GM19238 (cell line): ENCODE results near the gene ZNF236.
A peak's percentile ranks its signal among the peaks of the same experiment; 100 is the strongest.

Source experiments
- DNase-seq: peaks from one replicate; pipeline ENCODE4 v3.0.0; 2011; ENCODE audit warnings: low spot score; ENCODE audit not compliant: insufficient read length

The ZNF236 gene

DNA sequence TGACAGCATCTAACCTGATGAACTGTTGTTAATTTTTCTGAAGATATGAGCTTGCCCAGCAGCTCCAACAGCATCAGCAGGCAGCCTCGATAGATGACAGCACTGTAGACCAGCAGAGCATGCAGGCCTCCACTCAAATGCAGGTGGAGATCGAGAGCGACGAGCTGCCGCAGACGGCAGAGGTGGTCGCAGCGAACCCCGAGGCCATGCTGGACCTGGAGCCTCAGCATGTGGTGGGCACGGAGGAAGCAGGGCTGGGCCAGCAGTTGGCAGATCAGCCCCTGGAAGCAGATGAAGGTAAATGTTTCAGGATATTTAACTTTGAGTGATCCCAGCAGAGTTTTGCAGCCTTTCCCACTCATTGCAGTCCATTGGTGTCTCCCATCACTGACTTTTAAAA lies 85.9 kb downstream of the ZNF236 start:
- no peak for DNase-seq

- DNase-seq, result no peak
Observed at GRCh38 chr18:76909439-76909838, 87.1 kb downstream of the ZNF236 start.

DNA sequence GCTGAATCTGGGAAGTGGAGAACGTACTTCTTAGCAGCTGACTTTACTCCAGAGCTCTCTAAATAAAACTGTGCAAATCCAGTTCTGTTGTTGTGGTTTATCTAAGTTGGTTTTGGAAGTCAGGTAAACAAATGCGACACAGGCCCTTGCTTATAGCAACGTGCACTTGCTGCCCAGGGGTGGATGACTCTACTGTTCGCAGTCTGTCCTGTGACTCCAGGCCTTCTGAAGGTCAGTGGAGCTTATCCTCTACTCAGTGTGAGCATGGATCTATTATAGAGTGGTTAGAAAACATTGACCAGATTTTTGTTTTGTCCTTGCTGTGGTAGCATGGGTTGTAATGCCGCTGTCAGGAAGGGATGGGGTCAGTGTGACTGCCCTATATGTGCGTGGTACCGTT lies 89.1 kb downstream of the ZNF236 start:
- no peak for DNase-seq

DNA sequence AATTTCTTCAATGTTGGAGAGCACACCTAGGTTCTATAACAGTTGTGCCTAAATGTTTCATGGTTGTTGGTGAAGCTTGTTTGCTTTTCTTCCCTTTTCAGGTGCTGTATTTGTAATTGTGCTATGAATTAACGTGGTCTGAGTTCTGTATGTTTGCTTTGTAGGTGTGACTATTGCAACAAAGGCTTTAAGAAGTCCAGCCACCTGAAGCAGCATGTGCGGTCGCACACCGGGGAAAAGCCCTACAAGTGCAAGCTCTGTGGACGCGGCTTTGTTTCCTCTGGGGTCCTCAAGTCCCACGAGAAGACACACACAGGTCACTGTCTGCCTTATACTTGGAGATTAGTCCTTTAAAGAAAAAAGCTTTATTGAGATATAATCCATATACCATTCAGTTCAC lies 91.2 kb downstream of the ZNF236 start:
- DNase-seq, result no peak

DNA sequence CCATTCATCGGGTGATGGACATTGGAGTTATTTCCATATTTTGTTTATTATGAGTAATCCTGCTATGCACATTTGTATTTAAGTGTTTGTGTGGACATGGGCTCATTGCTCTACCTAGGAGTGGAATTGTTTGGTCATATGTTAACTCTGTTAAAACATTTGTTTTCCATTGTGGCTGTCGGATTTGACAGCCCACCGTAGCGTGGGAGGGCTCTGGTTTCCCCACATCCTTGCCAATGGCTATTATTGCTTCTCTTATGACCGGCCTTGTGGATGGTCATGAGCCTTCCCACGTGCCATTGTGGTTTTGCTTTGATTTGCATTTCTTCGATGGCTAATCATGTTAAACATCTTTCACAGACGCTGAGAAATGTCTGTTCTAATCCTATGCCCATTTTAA lies 92.0 kb downstream of the ZNF236 start:
- no peak for DNase-seq

DNA sequence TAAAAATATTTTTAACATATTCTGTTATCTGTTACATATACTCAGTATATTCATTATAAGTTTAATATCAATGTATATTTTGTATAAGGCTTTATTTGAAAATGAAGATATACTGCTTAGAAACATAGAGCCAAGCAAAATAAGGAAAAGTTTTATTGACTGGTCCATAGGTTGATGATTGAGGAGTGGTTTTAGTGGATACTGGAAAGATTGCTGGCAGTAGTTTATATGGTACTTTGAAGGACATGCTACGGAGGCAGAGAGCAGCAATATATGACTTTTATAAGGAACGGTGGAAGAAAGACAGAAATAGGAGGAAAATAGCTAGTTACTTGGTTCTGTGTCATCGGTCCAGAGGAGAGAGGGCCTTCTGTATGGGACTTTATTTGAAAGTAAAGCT lies 92.4 kb downstream of the ZNF236 start:
- DNase-seq, result no peak

DNA sequence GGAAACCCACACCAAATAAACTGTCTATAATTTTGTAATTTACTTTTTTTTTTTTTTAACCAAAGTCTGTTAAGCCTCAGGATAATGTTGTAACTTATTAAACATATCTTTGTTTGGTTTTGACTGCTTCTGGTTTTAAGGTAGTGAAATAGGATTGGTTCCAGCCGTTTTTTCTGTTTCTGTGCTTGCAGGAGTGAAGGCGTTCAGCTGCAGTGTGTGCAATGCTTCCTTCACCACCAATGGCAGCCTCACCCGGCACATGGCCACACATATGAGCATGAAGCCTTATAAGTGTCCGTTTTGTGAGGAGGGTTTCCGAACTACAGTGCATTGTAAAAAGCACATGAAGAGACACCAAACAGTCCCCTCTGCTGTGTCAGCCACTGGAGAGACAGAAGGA lies 93.1 kb downstream of the ZNF236 start:
- DNase-seq, result no peak

DNA sequence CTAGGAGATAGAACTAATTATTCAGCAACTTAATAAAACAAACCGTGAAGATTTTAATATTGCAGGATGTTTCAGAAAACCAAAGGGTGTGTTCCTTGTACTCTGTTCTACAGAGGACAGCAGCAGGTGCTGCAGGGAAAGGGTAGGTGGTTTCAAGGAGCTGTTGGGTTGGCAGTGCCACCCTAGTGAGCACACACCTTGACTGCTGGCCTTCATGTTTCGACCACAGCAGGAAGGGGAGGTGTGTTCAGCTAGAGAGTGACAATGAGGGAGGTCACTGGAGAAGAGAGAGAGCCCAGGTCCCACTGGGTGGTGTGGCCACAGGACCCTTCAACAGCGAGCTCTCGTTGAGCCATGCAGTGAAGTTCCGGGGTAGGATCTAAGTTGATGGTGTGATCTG lies 98.6 kb downstream of the ZNF236 start:
- no peak for DNase-seq

- DNase-seq, result peak; percentile 66
Observed at GRCh38 chr18:76922107-76922506, 99.8 kb downstream of the ZNF236 start.

DNA sequence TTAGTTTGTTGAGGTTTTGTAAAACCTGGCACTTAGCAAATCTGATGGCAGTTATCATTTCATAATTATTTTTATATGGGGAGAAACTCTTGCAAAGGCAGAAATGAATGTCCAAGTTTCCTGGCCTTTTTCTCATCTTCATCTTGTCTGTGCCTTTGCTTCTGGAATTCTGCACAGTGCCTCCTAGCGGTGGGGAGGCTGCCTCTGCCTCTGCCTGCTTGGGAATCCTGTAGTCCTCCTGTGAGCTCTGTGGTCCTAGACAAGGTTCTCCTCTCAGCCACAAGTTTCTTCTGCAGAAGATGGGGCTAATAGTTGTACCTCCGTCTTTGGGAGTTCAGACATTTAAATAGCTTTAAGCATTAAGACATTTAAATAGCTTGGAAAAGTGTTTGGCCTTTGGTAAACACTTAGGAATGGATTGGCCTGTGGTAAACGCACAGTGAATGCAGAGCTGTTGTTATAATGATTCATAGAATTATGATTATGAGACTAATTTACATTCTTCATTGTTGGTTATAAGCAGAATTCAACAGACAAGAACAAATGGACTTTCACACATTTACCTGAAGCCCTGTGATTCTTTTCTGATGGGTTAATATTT lies 101.2 kb downstream of the ZNF236 start:
- DNase-seq, result no peak

DNA sequence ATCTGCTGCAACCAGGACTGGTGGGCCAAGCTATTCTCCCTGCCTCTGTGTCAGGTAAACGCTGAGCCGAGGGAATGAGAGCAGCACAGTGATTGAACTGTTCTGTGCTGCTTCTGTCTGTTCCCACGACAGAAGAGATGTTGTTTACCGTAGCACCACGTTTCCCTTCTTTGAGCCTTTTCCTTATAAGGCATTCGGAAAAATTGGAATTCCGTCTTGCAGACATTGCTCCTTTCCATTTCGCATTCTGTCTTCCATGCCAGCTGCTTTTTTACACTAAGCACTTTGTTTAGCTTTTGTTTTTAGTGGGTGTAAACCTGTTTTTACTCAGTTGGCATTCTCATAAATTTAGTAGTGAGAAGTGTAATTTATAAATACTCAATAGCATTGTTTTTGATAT lies 103.1 kb downstream of the ZNF236 start:
- no peak for DNase-seq

DNA sequence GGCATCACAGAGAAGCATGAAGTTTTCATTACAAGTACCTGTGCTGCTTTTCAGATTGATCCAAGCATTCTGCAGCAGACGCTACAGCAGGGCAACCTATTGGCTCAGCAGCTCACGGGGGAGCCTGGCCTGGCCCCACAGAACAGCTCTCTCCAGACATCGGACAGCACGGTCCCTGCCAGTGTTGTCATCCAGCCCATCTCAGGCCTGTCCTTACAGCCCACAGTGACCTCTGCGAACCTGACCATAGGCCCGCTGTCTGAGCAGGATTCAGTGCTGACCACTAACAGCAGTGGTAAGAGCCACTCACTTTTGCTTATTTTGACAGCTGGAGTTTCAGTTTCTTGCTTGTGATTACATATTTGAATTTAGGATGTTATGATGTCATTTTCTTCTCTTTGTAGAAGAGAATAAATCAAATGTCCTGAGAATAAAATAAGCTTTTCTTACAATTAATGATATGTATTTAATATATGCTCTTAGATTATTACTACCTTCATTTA lies 104.9 kb downstream of the ZNF236 start:
- no peak for DNase-seq

GRCh38 chr18:76928179-76928868 lies 106.0 kb downstream of the ZNF236 start:
- DNase-seq, result no peak

- DNase-seq, result no peak
Observed at GRCh38 chr18:76931171-76931570, 108.8 kb downstream of the ZNF236 start.

GRCh38 chr18:76932026-76932819 lies 109.9 kb downstream of the ZNF236 start:
- DNase-seq, result no peak

DNA sequence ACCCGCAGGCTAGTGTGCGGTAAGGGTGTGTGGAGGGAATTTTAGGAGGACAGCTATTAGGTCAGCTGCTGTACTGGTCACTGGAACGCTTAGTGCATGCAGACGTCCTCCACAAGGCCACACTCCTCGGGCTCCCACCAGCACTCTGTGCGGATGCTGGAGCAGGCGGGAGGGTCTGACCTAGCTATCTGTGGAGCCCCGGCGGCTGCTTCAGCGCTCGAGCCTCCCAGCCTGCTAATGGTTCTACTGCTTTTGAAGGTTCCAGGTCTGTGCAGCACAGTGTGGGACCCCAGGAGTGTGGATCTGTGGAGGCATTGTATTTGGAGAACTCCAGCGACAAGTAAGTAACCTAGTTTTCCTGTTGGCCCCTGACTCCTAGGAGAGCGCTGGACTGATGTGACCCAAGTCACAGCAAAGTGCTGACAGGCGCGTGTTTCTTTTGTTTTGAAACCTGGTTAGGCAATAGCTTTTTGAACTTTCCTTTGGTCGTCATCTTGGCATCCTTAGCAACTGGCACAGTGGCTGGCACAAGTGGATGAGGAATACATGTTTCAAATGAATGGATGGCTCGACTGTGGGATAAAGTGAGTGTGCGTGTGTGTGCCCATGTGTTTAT lies 113.5 kb downstream of the ZNF236 start:
- DNase-seq, result no peak

DNA sequence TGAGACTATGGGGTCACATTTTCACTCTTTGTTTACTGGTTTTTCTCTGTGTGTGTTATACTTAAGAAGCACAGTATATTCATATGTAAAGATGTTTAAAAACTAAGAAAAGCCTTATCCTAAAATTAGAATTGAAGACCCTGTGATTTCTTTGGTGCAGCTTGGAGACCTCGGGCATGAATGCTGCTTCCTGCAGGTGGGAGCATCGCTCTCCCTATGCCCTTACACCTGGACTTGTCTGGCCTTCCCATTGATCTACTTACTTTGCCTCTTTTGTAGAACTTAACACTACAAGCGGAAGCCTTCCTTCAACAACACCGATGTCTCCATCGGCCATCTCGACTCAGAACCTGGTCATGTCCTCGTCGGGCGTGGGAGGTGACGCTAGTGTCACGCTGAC lies 114.5 kb downstream of the ZNF236 start:
- no peak for DNase-seq

DNA sequence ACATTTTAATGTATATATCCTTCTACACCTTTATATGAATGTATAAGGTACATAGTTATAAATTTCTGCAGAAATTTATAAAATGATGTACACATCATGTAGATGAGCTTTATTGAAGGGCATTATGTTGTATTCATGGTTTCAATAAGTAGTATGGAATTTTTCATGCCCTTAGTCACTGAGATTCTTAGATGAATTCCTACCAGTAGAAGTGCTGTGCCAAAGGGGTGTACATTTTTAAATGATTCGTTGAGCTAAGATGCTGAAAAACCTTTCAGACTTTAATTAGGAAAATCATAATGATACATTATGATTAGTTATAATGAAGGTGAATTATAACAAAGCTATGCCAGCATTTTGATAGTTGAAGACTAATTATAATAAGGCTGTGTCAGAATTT lies 115.2 kb downstream of the ZNF236 start:
- no peak for DNase-seq

DNA sequence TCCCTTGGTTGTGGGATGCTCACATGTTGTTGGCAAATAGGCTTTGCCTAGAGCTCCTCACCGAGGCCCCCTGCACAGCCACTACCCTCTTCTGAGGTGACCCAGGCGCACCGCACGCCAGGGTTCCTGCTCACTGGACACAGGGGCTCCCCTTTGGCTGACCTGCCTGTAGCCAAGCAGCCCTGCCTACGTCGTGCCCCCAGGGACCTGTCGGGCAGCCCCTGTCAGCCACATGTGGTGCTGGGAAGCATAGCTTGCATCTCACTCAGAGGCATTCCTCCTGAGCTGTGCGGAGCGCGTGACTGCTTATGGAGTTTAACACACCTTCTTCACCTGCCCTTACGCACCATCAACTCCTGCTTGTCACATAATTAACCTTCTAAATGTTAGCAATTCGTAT lies 116.3 kb downstream of the ZNF236 start:
- no peak for DNase-seq

- no peak for DNase-seq
Observed at GRCh38 chr18:76941284-76941683, 118.9 kb downstream of the ZNF236 start.

GRCh38 chr18:76943542-76944339 lies 121.4 kb downstream of the ZNF236 start:
- DNase-seq, result no peak
